GM12891 (cell line): ENCODE measurements around the gene MCM10.
A peak's percentile ranks its signal among the peaks of the same experiment; 100 is the strongest.

Experiments used
- DNase-seq: peaks from one replicate; pipeline ENCODE4 v3.0.0; 2011; ENCODE audit warnings: low spot score; ENCODE audit not compliant: insufficient read length
- FAIRE-seq: peaks from 2 replicates; lab custom pipeline; 2011; peaks lifted over from hg19 to GRCh38; lab: Jason Lieb, UNC
- PAX5 ChIP-seq: IDR thresholded peaks from 2 replicates; pipeline ENCODE4 v1.6.1; 2011; ENCODE audit warnings: low read length, moderate library complexity, mild to moderate bottlenecking; ENCODE audit not compliant: insufficient read depth, severe bottlenecking
- POLR2A ChIP-seq: IDR thresholded peaks from 2 replicates; pipeline ENCODE4 v1.6.1; 2011; ENCODE audit warnings: low read depth, low read length, control low read depth
- POLR2AphosphoS5 ChIP-seq: IDR thresholded peaks from 2 replicates; pipeline ENCODE4 v1.6.1; 2011; ENCODE audit warnings: low read depth, low read length, control low read depth
- POU2F2 ChIP-seq: IDR thresholded peaks from 2 replicates; pipeline ENCODE4 v1.6.1; 2011; ENCODE audit warnings: low read depth, mild to moderate bottlenecking, control low read depth, low read length, moderate library complexity
- SPI1 ChIP-seq: IDR thresholded peaks from 2 replicates; pipeline ENCODE4 v1.6.1; 2011; ENCODE audit warnings: low read depth, low read length, control low read depth
- TAF1 ChIP-seq: IDR thresholded peaks from 2 replicates; pipeline ENCODE4 v1.6.1; 2011; ENCODE audit warnings: low read depth, low read length, control low read depth

Gene MCM10

DNA sequence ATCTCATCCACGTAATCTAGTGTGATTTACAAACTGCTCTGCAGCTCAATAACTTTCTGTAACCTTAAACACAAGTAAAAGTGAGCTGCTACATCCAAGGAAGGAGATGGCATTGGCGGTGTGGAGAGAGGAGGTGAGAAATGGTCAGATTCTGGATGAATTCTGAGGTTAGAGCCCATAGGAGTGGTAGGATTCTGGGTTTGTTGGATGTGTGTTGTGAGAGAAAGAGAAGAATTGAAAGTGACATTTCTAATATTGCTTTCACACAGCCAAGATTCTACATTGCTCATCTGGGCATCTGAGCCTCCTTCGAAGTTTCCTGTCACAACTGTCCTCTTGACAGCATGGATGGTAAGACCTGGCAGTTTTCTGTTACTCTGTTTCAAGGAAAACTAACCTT is 2.5 kb downstream of the MCM10 start:
- TF ChIP-seq TAF1, result no peak
- TF ChIP-seq POLR2A, result no peak
- TF ChIP-seq POU2F2, result no peak
- no peak for TF ChIP-seq PAX5
- no peak for TF ChIP-seq SPI1
- TF ChIP-seq POLR2AphosphoS5, result no peak
- DNase-seq, result no peak
- no peak for FAIRE-seq

DNA sequence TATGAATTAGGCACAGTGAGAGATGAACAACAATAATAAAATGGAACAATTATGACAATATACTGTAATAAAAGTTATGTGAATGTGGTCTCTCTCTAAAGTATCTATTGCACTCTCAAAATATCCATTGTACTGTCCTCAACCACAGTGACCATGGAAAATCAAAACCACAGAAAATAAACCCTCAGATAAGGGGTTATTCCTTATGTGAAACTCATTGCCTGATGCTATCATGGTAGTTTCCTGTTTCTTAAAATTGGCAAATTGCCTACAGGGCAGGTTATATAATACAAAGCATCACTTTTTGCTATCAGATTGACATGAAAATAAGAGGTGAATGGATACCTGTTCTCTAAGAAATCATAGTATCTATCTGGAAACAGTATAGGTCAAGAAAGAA is 3.8 kb downstream of the MCM10 start:
- no peak for FAIRE-seq

DNA sequence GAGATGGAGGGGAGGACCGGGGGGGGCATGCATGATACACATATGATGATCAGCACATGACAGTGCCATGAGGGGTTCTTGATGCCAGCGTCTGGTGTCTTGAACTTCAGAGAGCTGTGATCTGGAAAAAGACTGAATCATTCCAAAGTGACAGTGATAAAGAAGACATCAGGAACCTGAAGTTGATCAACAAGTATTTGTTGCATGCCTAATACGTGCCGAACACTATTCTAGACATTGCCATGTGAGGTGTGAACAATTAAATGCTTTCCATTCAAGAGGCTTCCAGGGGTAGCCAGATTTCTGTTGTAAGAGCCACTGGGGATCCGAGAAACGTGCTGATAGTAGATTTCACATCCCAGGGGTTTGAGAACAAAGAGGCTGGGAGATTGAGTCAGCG is 6.2 kb downstream of the MCM10 start:
- TF ChIP-seq SPI1 (no peak), PAX5 (no peak), POLR2AphosphoS5 (no peak), TAF1 (no peak), POLR2A (no peak), POU2F2 (no peak)

More for the DNA sequence above, 3.8 kb downstream of the MCM10 start:
- no peak for DNase-seq
- TF ChIP-seq POLR2AphosphoS5, result no peak
- TF ChIP-seq TAF1, result no peak
- no peak for TF ChIP-seq PAX5
- TF ChIP-seq POU2F2, result no peak
- TF ChIP-seq POLR2A, result no peak
- TF ChIP-seq SPI1, result no peak

DNA sequence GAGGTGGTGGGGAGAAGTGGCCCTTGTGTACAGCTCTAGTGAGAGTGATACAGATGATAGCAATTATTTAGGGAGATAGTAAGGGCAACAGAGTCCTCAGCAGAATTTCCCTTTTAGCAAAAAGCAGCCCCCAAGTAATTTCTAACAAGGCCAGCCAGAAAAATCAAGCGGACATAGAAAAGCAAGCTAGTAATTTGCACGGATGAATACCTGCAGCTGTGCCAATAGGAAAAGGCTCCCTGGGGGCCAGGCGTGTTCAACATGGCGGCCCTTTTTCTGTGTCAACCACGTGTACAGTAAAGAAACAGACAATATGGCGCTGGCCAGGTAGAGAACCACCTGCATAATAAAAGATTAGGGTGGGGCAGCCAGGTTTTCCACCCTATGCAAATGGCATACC is 7.4 kb downstream of the MCM10 start:
- FAIRE-seq (no peak), DNase-seq (no peak)
- TF ChIP-seq SPI1 (no peak), POLR2A (no peak), POLR2AphosphoS5 (no peak), POU2F2 (no peak), PAX5 (no peak), TAF1 (no peak)

More for the DNA sequence above, 6.2 kb downstream of the MCM10 start:
- DNase-seq, result no peak
- FAIRE-seq, result no peak

DNA sequence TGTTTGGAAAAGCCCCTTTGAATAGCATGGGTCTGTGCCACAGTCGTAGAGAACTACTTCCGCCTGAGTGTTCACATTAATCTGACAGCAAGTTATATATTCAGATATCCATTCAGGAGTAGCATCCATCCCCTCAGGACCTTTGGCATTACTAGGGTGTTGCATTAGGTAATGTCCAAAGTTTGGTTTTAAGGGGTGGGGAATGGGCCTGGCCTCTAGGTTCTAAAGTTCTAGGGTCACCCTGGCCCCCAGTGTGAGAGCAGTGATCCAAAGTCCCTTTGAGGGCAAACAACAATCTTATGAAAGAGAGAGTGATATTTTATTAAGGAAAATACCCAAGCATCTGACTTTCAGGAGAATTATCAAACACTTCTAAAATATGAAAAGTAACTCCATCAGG is 12.3 kb downstream of the MCM10 start:
- no peak for TF ChIP-seq POLR2AphosphoS5
- TF ChIP-seq SPI1, result no peak
- no peak for TF ChIP-seq POLR2A
- TF ChIP-seq PAX5, result no peak
- TF ChIP-seq POU2F2, result no peak
- no peak for TF ChIP-seq TAF1
- FAIRE-seq (no peak), DNase-seq (no peak)

DNA sequence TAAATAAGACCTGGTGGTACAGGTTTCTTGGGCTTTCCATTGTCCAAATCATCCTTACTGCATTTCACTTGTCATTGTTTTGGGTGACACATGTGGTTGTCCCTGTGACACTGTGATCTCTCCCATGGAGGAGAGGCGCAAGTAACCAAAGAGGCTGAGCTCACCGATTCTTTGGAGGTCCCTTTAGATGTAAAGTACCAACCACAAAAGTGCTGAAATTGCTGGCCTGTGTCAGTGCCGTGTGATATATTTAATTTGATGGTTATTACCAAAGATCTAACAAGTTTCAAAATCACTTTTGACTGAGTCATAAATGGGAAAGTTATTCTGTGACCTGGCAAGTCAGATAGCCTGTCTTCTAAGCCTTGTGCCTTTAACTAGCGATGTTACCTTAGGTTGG is 19.4 kb downstream of the MCM10 start:
- peak; percentile 55 for FAIRE-seq
- TF ChIP-seq SPI1 (no peak), POLR2AphosphoS5 (no peak), TAF1 (no peak), POLR2A (no peak), POU2F2 (no peak), PAX5 (no peak)
- no peak for DNase-seq

DNA sequence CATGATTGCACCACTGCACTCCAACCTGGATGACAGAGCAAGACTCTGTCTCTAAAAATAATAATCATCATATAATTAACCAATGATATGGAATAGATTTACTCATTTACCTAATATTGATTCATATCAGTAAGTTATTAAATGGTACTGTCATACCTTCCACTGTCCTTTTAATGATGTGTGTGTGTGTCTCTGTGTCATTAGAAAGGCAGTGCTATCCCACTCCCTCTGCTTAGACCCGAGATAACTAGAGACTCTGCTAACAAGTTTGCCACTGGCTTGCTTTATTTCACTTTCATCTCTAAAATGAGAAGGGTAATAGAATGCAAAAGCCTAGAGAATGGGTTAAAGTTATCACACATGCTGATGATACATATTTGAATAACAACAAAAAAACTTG is 21.1 kb downstream of the MCM10 start:
- DNase-seq (no peak), FAIRE-seq (no peak)

DNA sequence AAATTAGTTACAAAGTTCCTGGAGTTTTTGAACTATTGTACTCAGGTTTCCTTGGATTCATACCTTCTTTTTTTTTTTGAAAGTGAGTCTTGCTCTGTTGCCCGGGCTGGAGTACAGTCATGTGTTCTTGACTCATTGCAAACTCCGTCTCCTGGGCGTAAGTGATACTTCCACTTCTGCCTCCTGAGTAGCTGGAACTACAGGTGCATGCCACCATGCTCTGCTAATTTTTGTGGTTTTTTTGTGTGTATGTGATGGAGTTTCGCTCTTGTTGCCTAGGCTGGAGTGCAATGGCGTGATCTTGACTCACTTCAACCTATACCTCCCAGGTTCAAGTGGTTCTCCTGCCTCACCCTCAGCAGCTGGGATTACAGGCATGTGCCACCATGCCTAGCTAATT is 22.3 kb downstream of the MCM10 start:
- FAIRE-seq, result peak; percentile 79
- TF ChIP-seq POU2F2 (no peak), SPI1 (peak; percentile 48), TAF1 (no peak), POLR2AphosphoS5 (no peak)
- DNase-seq, result no peak

More for the DNA sequence above, 21.1 kb downstream of the MCM10 start:
- TF ChIP-seq POU2F2, result no peak
- no peak for TF ChIP-seq PAX5
- no peak for TF ChIP-seq SPI1
- no peak for TF ChIP-seq TAF1
- TF ChIP-seq POLR2AphosphoS5, result no peak
- no peak for TF ChIP-seq POLR2A

DNA sequence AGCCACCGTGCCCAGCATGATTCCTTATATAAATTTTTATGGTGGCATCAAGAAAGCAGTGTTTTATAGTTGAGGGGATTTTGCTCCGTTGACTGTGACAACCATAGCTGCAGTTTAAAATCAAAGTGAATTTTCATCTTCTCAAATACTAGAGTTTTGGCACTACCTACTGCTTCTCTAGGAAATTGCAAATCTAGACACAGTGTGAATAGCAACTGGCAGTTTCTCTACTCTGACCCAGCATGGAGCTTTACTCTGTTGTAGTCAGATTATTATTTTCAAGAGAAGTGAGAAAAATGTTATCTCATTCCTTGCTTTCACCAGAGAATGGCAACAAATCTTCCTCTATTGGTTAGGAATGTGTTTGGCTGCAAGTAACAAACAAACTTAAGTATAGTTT is 22.9 kb downstream of the MCM10 start:
- TF ChIP-seq POLR2AphosphoS5, result no peak
- no peak for TF ChIP-seq PAX5
- DNase-seq (no peak), FAIRE-seq (no peak)

DNA sequence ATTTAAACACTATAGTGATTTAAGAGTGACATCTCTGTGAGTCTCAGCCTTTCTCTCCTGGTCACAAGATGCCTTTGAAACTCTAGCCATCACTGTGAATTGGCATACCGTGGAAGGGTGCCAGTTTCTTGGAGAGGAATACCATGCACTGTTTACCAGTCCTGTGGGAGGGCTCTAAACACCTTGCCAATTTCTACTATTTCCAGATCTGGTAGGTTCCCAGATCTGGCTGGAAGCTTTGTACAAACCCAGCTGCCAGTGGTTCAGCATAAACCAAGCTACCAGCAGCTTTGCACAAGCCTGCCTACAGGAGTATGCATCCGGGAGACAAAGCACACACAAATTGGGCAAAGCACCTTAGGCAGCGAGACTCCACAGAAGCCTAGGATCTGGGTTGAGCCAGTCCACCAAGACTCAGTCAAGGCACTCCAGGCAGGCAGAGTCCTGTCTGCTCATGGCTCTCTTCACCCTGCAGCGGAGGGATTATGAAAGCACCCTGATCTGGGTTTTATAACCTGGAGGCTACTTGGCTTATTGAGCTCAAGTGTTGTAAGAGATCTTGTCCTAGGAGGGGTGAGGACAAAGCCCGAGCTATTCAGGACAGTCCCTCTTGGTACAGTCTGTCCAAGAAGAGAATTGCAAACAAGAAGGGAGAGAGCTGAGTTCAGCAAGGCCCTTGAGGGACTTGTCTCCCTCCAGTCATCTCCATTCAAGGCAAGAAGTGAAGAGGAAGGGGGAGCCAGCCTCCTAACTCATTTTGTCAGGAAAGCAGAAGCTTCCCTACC is 23.6 kb downstream of the MCM10 start:
- no peak for TF ChIP-seq TAF1
- no peak for TF ChIP-seq PAX5
- TF ChIP-seq SPI1, result no peak
- no peak for TF ChIP-seq POLR2A
- no peak for TF ChIP-seq POU2F2
- no peak for TF ChIP-seq POLR2AphosphoS5
- FAIRE-seq, result no peak
- no peak for DNase-seq
